HFF-Myc (cell line): Measurements from ENCODE around the gene CD22.

ENCODE experiments used
- DNase-seq: peaks from one replicate; pipeline ENCODE4 v3.0.0-alpha.2; 2011; ENCODE audit warnings: low read depth; ENCODE audit errors: extremely low read depth
- H3K4me3 ChIP-seq: replicated peaks from 2 replicates; pipeline ENCODE4 v1.5.1; 2011; ENCODE audit warnings: low read depth, mild to moderate bottlenecking, control low read depth, low read length
- TF ChIP-seq, protein P1 (sequence below): IDR thresholded peaks from 2 replicates; pipeline ENCODE4 v1.5.1; 2012; ENCODE audit warnings: mild to moderate bottlenecking, low read depth, low read length, control low read depth; ENCODE audit errors: missing control alignments

Gene CD22

DNA sequence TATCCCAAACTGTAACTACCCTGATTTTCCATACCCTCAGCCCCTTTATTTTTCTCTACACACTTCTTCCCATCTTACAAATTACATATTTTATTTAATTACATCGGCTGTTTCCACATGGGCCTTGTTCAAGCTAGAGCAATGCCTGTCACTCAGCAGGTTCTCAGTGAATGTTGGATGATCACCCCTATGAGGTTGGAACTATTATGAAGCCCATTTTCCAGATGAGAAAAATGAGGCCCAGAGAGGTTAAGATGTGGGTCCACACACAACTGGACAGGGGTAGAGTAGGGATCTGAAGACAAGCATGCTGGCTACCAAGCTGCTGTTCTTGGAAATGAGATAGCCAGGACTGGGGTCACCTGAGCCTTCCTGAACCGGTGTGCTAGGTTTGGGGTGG is 27.0 kb upstream of the CD22 start:
- TF ChIP-seq, protein P1, sequence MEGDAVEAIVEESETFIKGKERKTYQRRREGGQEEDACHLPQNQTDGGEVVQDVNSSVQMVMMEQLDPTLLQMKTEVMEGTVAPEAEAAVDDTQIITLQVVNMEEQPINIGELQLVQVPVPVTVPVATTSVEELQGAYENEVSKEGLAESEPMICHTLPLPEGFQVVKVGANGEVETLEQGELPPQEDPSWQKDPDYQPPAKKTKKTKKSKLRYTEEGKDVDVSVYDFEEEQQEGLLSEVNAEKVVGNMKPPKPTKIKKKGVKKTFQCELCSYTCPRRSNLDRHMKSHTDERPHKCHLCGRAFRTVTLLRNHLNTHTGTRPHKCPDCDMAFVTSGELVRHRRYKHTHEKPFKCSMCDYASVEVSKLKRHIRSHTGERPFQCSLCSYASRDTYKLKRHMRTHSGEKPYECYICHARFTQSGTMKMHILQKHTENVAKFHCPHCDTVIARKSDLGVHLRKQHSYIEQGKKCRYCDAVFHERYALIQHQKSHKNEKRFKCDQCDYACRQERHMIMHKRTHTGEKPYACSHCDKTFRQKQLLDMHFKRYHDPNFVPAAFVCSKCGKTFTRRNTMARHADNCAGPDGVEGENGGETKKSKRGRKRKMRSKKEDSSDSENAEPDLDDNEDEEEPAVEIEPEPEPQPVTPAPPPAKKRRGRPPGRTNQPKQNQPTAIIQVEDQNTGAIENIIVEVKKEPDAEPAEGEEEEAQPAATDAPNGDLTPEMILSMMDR: no peak
- no peak for DNase-seq
- no peak overlapping the region for H3K4me3 ChIP-seq

- TF ChIP-seq, protein P1: no peak
- H3K4me3 ChIP-seq: no peak overlapping the region
- no peak for DNase-seq
Observed at GRCh38 chr19:35302446-35302845, 26.5 kb upstream of the CD22 start.

DNA sequence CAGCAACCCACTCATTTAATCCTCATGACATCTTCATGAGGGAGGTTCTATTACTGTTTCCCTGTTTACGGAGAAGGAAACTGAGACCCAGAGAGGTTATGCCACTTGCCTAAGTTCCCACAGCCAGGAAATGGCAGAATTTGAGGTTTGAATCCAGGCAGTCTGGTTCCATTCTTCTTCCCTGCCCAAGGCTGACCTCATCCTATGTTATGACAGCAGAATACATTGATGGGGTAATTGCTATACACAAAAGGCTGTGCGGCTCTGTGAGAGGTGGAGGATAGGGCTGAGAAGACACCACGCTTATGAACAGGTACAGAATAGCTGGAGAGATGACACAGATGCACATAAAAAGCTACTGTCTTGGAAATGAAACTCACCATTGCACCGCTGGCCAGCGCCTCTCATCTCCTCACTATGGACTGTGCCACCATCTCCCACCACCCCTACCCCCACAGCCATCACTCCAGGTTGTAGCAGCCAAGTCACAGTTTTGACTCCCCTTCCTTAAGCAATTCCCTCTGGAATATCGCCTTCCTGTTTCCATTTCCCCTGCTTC is 25.6 kb upstream of the CD22 start:
- no peak for DNase-seq
- TF ChIP-seq, protein P1: no peak
- H3K4me3 ChIP-seq: no peak overlapping the region

- H3K4me3 ChIP-seq: no peak overlapping the region
- no peak for DNase-seq
- TF ChIP-seq, protein P1: no peak
Observed at GRCh38 chr19:35304036-35304435, 25.0 kb upstream of the CD22 start.

GRCh38 chr19:35305181-35305580 is 23.8 kb upstream of the CD22 start:
- DNase-seq: no peak
- H3K4me3 ChIP-seq: no peak overlapping the region
- TF ChIP-seq, protein P1: no peak

- no peak overlapping the region for H3K4me3 ChIP-seq
- TF ChIP-seq, protein P1: no peak
- no peak for DNase-seq
Observed at GRCh38 chr19:35306473-35307246, 22.3 kb upstream of the CD22 start.

- TF ChIP-seq, protein P1: no peak
- DNase-seq: no peak
- no peak overlapping the region for H3K4me3 ChIP-seq
Observed at GRCh38 chr19:35307931-35308330, 21.1 kb upstream of the CD22 start.
